NCI-H2081 treated with DMSO at 0.1 percent for 48 hours (cell line): ENCODE measurements around the gene DHCR24.

Experiments
- DNase-seq: peaks from one replicate; lab custom pipeline; 2025; lab: John Stamatoyannopoulos, UW

Gene DHCR24

DNA sequence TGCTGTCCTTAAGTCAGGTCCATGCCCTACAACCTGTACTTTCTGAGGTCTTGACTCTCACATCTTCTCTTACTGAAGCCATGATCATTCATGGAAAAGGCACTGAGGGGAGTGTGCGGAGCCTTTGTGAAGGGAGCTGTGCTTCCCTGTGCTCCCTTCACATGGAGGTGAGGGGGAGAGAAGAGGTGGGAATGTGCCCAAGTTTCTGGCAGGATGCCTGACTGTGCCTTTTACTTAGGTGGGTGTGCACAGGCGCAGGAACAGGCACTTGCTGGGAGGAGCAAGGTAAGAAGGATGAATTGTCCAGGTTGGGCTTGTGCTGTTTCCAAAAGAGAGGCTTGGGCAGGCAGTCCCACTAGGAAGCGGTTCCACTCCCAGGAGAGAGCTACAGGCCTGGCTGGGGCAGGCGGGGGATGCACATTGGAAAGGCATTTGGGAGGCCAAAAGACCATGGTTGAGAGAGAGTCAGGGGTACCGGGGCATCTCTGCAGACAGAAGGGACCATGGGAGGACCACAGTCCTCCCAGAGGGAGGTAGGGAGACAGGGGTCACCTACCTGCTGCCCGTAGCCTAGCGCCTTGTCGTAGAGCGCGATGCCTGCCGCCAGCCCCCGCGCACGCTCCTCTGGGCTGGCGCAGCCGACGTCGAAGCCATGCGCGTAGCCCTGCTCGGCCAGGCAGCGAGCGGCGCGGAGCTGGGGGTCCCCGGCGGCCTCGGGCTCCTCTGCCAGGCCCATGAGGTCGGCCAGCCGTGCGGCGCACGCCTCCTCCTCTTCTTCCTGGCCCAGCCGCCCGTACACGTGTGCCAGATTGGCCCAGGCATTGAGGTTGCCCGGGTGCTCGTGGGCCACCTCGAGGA, 86.7 kb downstream of the DHCR24 start:
- no peak for DNase-seq
